NCI-H2227 treated with DMSO at 0.1 percent for 48 hours (cell line): ENCODE results near the gene LYPD6.

ENCODE experiments used
- DNase-seq: peaks from one replicate; lab custom pipeline; 2025; lab: John Stamatoyannopoulos, UW

The LYPD6 gene

GRCh38 chr2:149513461-149513860 lies 183.1 kb downstream of the LYPD6 start:
- no peak for DNase-seq
